ENCODE measurements around the gene KIF22. TPM values are rescaled to one million over a fixed set of nuclear protein-coding genes. Genes with fewer than 3 reads are reported as not detected.
"Not testable (repeated sequence)": the region's sequence is repeated elsewhere in the genome, so short reads cannot be mapped to it uniquely, and the experiment has no call there.

The KIF22 gene
- polyA plus RNA-seq, 3 donors = 63.8 to 78.5 (median 71.9) TPM

GRCh38 chr16:29821643-29822115, 31.1 kb downstream of the KIF22 start:
- DNase-seq (ENCODE audit: extremely low read depth in 1 of 11, low read depth in 9 of 11, low spot score in 4 of 11) = no peak

DNA sequence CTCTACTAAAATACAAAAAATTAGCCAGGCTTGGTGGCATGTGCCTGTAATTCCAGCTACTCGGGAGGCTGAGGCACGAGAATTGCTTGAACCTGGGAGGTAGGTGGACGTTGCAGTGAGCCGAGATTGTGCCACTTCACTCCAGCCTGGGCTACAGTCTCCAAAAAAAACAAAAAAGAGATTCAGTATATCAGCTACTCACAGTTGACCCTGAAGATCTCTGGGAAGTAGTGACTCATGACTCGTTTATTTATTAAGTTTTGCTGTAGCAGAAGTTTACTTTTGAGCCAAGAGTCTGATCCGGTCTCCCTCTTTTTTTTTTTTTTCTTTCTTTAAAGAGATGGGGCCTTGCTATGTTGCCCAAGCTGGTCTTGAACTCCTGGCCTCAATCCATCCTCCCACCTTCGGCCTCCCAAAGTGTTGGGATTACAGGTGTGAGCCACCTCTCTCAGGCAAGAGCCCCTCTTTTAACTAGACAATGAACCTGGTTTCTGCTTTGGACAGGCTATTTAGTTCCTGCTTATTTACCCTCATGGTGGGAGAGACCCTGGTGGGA, 34.1 kb downstream of the KIF22 start:
- no peak for DNase-seq (ENCODE audit: extremely low read depth in 1 of 11, low read depth in 9 of 11, low spot score in 4 of 11)

- DNase-seq (ENCODE audit: extremely low read depth in 1 of 11, low read depth in 9 of 11, low spot score in 4 of 11) = no peak
These were observed 34.8 kb downstream of the KIF22 start for GRCh38 chr16:29825145-29826044.

GRCh38 chr16:29826342-29826695, 35.8 kb downstream of the KIF22 start:
- DNase-seq (ENCODE audit: extremely low read depth in 1 of 11, low read depth in 9 of 11, low spot score in 4 of 11) = no peak

DNA sequence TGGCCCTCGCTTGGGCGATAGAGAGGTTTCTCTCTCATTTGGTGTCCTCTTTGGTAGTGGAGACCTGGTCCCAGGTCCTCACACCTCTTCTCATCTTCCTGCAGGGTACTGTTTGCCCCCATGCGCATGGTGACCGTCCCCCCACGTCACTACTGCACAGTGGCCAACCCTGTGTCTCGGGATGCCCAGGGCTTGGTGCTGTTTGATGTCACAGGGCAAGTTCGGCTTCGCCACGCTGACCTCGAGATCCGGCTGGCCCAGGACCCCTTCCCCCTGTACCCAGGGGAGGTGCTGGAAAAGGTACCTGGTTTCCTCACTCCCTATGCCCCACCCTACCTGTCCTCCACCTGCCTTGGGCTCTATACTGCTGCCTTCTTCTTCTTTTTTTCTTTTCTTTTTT, 40.2 kb downstream of the KIF22 start:
- no peak for DNase-seq (ENCODE audit: extremely low read depth in 1 of 11, low read depth in 9 of 11, low spot score in 4 of 11)

DNA sequence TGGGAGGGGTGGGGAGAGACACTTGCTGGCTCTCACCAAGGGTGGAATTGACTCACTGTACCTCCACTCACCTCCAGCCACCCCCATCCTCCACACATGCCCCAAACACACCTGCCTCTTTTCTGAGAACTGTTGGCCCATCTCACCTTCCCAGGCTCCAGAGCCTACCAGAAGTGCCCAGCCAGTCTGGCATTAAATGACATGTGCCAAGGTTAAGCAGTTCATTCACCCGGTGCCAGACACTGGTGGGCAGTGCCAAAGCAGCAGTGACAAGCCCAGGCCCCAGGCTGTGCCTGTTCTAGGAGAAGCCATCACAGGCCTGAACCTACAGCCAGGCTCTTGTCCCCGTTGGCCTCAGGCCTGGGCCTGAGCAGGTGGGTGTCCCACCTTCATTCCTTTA, 40.9 kb downstream of the KIF22 start:
- no peak for DNase-seq (ENCODE audit: extremely low read depth in 1 of 11, low read depth in 9 of 11, low spot score in 4 of 11)

GRCh38 chr16:29833219-29833618, 42.7 kb downstream of the KIF22 start:
- DNase-seq (ENCODE audit: extremely low read depth in 1 of 11, low read depth in 9 of 11, low spot score in 4 of 11) = not testable (repeated sequence)

DNA sequence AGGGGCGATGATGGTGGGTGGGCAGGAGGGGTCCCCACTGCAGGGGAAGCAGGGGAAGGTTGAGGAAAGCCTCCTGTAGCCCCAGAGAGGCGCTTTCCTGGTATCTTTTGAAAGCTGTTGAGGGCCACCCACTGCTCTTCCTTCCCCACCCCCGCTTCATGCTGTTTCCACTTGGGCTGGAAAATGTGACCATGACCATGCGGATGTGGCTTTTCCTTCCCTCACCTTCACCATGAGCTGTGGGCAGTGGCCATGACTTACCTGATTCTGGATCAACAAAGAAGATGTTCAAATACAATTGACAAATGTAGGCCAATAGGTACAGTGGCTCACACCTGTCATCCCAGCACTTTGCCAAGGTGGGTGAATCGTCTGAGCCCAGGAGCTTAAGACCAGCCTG, 43.5 kb downstream of the KIF22 start:
- no peak for DNase-seq (ENCODE audit: extremely low read depth in 1 of 11, low read depth in 9 of 11, low spot score in 4 of 11)

- no peak for DNase-seq (ENCODE audit: extremely low read depth in 1 of 11, low read depth in 9 of 11, low spot score in 4 of 11)
These were observed 45.4 kb downstream of the KIF22 start for GRCh38 chr16:29835926-29836325.

- no peak for DNase-seq (ENCODE audit: extremely low read depth in 1 of 11, low read depth in 9 of 11, low spot score in 4 of 11)
These were observed 46.1 kb downstream of the KIF22 start for GRCh38 chr16:29836623-29837022.

- DNase-seq (ENCODE audit: extremely low read depth in 1 of 11, low read depth in 9 of 11, low spot score in 4 of 11) = no peak
These were observed 47.3 kb downstream of the KIF22 start for GRCh38 chr16:29837841-29838240.

DNA sequence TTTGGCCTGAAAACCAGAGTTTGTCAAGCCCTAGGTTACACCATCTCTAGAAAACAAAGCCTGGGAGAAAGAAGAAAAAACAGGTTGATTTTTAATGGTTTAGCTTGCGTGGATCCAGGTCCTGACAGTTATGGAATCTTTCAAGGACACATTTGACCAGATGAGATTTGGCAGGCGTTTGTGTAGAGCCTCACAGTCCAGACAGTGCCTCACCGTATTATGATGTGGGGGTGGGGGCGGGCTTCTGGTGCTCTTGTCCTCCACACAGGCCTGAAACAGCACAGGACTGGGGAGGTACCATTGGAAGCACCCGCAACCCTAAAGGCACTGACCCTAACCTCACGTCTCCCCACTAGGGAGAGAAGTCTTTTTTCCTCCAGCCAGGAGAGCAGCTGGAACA, 49.3 kb downstream of the KIF22 start:
- no peak for DNase-seq (ENCODE audit: extremely low read depth in 1 of 11, low read depth in 9 of 11, low spot score in 4 of 11)

DNA sequence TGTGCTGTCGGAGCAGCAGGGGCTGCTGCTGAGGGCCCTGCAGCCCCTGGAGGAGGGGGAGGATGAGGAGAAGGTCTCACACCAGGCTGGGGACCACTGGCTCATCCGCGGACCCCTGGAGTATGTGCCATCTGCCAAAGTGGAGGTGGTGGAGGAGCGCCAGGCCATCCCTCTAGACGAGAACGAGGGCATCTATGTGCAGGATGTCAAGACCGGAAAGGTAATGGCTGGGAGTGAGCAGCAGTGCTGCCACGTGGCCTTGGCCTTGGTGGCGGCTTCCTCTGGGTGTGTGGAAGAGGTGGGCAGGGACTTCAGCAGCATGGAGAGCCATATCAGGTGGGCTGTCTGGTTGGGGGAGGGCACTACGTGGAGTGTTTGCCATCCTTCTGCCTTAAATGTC, 49.7 kb downstream of the KIF22 start:
- no peak for DNase-seq (ENCODE audit: extremely low read depth in 1 of 11, low read depth in 9 of 11, low spot score in 4 of 11)

GRCh38 chr16:29841631-29842030, 51.1 kb downstream of the KIF22 start:
- DNase-seq (ENCODE audit: extremely low read depth in 1 of 11, low read depth in 9 of 11, low spot score in 4 of 11) = no peak

GRCh38 chr16:29842732-29843346, 52.3 kb downstream of the KIF22 start:
- DNase-seq (ENCODE audit: extremely low read depth in 1 of 11, low read depth in 9 of 11, low spot score in 4 of 11) = no peak

- DNase-seq (ENCODE audit: extremely low read depth in 1 of 11, low read depth in 9 of 11, low spot score in 4 of 11) = no peak
These were observed 53.4 kb downstream of the KIF22 start for GRCh38 chr16:29843931-29844330.

DNA sequence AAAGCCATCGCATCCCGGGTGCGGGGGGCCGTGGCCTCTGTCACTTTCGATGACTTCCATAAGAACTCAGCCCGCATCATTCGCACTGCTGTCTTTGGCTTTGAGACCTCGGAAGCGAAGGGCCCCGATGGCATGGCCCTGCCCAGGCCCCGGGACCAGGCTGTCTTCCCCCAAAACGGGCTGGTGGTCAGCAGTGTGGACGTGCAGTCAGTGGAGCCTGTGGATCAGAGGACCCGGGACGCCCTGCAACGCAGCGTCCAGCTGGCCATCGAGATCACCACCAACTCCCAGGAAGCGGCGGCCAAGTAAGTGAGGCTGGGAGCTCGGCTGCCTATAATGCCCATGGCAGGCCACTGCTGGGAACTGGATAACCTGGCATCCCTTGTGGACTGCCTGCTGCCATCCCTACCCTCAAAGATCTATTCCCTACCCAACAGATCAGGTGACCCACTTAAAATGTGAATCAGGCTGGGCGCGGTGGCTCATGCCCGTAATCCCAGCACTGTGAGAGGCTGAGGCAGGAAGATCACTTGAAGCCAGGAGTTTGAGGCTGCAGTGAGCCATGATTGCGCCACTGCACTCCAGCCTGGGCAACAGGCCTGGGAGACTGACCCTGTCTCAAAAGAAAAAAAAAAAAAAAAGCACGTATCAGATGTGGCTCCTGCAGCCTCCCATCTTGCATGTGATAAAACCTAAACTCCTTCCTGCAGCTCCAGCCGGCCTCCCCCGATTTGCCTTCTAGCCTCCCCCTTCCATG, 54.2 kb downstream of the KIF22 start:
- DNase-seq (ENCODE audit: extremely low read depth in 1 of 11, low read depth in 9 of 11, low spot score in 4 of 11) = no peak

GRCh38 chr16:29845656-29846055, 55.1 kb downstream of the KIF22 start:
- DNase-seq (ENCODE audit: extremely low read depth in 1 of 11, low read depth in 9 of 11, low spot score in 4 of 11) = no peak

- DNase-seq (ENCODE audit: extremely low read depth in 1 of 11, low read depth in 9 of 11, low spot score in 4 of 11) = peak in 4 of 11 donors; percentile 13 to 20 (median 16)
These were observed 58.1 kb downstream of the KIF22 start for GRCh38 chr16:29848420-29849297.

Measured in renal cortex interstitium (tissue), 11 donors.